Measurements from ENCODE around the gene PTS.

Gene PTS

GRCh38 chr11:112222303-112222702 lies 3.9 kb upstream of the PTS start:
- no peak for DNase-seq

GRCh38 chr11:112223121-112223520 lies 3.1 kb upstream of the PTS start:
- DNase-seq, result no peak

GRCh38 chr11:112223754-112224532 lies 2.3 kb upstream of the PTS start:
- DNase-seq, result no peak

GRCh38 chr11:112225753-112226061 lies 521 bp upstream of the PTS start:
- no peak for DNase-seq

- peak; percentile 30 for DNase-seq
These were observed 688 bp downstream of the PTS start for GRCh38 chr11:112226831-112227401.

- DNase-seq, result no peak
These were observed 1.2 kb downstream of the PTS start for GRCh38 chr11:112227471-112227870.

- DNase-seq, result no peak
These were observed 2.5 kb downstream of the PTS start for GRCh38 chr11:112228706-112229105.

GRCh38 chr11:112229159-112229558 lies 2.9 kb downstream of the PTS start:
- no peak for DNase-seq

- peak; percentile 87 for DNase-seq
These were observed 3.7 kb downstream of the PTS start for GRCh38 chr11:112229746-112230433.

GRCh38 chr11:112231952-112232351 lies 5.7 kb downstream of the PTS start:
- no peak for DNase-seq

- no peak for DNase-seq
These were observed 9.6 kb downstream of the PTS start for GRCh38 chr11:112235750-112236390.

- no peak for DNase-seq
These were observed 11.2 kb downstream of the PTS start for GRCh38 chr11:112237451-112237850.

- DNase-seq, result no peak
These were observed 11.8 kb downstream of the PTS start for GRCh38 chr11:112238041-112238440.

- peak; percentile 64 for DNase-seq
These were observed 15.3 kb downstream of the PTS start for GRCh38 chr11:112241486-112241885.

- no peak for DNase-seq
These were observed 21.0 kb downstream of the PTS start for GRCh38 chr11:112247201-112247600.

- DNase-seq, result no peak
These were observed 22.0 kb downstream of the PTS start for GRCh38 chr11:112248201-112248600.

- peak; percentile 31 for DNase-seq
These were observed 23.8 kb downstream of the PTS start for GRCh38 chr11:112249871-112250610.

GRCh38 chr11:112253605-112254242 lies 27.5 kb downstream of the PTS start:
- no peak for DNase-seq

GRCh38 chr11:112255067-112255720 lies 29.0 kb downstream of the PTS start:
- peak; percentile 66 for DNase-seq

- no peak for DNase-seq
These were observed 34.3 kb downstream of the PTS start, which contains the start of gene PLET1 for GRCh38 chr11:112260490-112260889. PLET1 (minus strand) TSS chr11:112260860; CDS start chr11:112260589, 271 bp downstream.

- peak; percentile 64 for DNase-seq
These were observed 39.6 kb downstream of the PTS start for GRCh38 chr11:112265659-112266409.
